H1 (cell line): Measurements from ENCODE around the gene ZSWIM6. TPM values are rescaled to one million over a fixed set of nuclear protein-coding genes. Genes with fewer than 3 reads are reported as not detected.

Experiments
- CTCF ChIA-PET: fragments of 300-600 bp; sonication (Branson Sonifier 250); formaldehyde crosslinking; loops from one replicate; lab custom pipeline; 2021; ENCODE audit not compliant: partially characterized antibody; lab: Charles Lee
- POLR2A ChIA-PET: fragments of 300-600 bp; sonication (Branson Sonifier 250); formaldehyde crosslinking; loops from one replicate; lab custom pipeline; 2021; ENCODE audit warnings: inconsistent platforms; ENCODE audit not compliant: partially characterized antibody; lab: Charles Lee
- DNase-seq, 2 experiments: peaks; one replicate each; pipeline versions ENCODE4 v3.0.0 to v3.0.0-alpha.2; 2010 to 2022; ENCODE audit warnings: low spot score in 2 of 2, low read depth in 1 of 2, mixed read lengths in 1 of 2
- FAIRE-seq: peaks from 2 replicates; lab custom pipeline; 2011; peaks lifted over from hg19 to GRCh38; lab: Jason Lieb, UNC
- H2AFZ ChIP-seq: 2 replicates; pipeline ENCODE4 v1.8.1; 2012; ENCODE audit warnings: low read length, inconsistent platforms
- H2AK5ac ChIP-seq: 2 replicates; pipeline ENCODE4 v1.6.1; 2013; ENCODE audit warnings: low read depth, low read length
- H2BK120ac ChIP-seq: replicated peaks from 2 replicates; pipeline ENCODE3; 2013; ENCODE audit warnings: low read depth, low read length, inconsistent platforms
- H2BK12ac ChIP-seq: 2 replicates; pipeline ENCODE4 v1.6.1; 2013; ENCODE audit warnings: low read depth, low read length
- H2BK15ac ChIP-seq: 2 replicates; pipeline ENCODE4 v1.6.1; 2013; ENCODE audit warnings: low read length
- H2BK20ac ChIP-seq: 2 replicates; pipeline ENCODE4 v1.6.1; 2013; ENCODE audit warnings: low read length
- H2BK5ac ChIP-seq: 2 replicates; pipeline ENCODE4 v1.6.1; 2013; ENCODE audit warnings: low read depth, low read length
- H3K14ac ChIP-seq: 2 replicates; pipeline ENCODE4 v1.6.1; 2013; ENCODE audit warnings: inconsistent platforms; ENCODE audit not compliant: insufficient read length
- H3K18ac ChIP-seq: 2 replicates; pipeline ENCODE4 v1.6.1; 2013; ENCODE audit warnings: low read length; ENCODE audit errors: extremely low read depth
- H3K23ac ChIP-seq: 2 replicates; pipeline ENCODE4 v1.6.1; 2013; ENCODE audit warnings: inconsistent platforms; ENCODE audit not compliant: insufficient read length
- H3K23me2 ChIP-seq: 2 replicates; pipeline ENCODE4 v1.6.1; 2013; ENCODE audit warnings: low read depth, low read length
- H3K27ac ChIP-seq: 2 replicates; pipeline ENCODE4 v1.6.1; 2011; ENCODE audit warnings: low read depth, low read length, inconsistent platforms
- H3K27me3 ChIP-seq, 4 experiments: replicated peaks in 1 of 4; 1 replicate in 1 of 4; 2 replicates in 3 of 4; pipeline versions ENCODE4 v1.6.1 to v1.8.1; 2011 to 2013; ENCODE audit warnings: low read length in 3 of 4, mild to moderate bottlenecking in 3 of 4, inconsistent platforms in 2 of 4, mixed read lengths in 2 of 4, moderate library complexity in 1 of 4; ENCODE audit not compliant: control insufficient read depth in 3 of 4, insufficient read depth in 3 of 4; ENCODE audit errors: extremely low read depth in 1 of 4
- H3K36me3 ChIP-seq, 4 experiments: 2 replicates each; pipeline versions ENCODE4 v1.6.1 to v1.8.1; 2011 to 2013; ENCODE audit warnings: mild to moderate bottlenecking in 4 of 4, low read length in 3 of 4, moderate library complexity in 2 of 4, control low read depth in 1 of 4, inconsistent platforms in 1 of 4; ENCODE audit not compliant: insufficient read depth in 4 of 4, control insufficient read depth in 2 of 4
- H3K4ac ChIP-seq: replicated peaks from 2 replicates; pipeline ENCODE3; 2013; ENCODE audit warnings: low read length, low read depth, mixed read lengths, inconsistent platforms; ENCODE audit not compliant: insufficient read length
- H3K4me1 ChIP-seq, 4 experiments: replicated peaks in 1 of 4; 1 replicate in 1 of 4; 2 replicates in 3 of 4; pipeline versions ENCODE4 v1.6.1 to v1.8.1; 2011 to 2013; ENCODE audit warnings: low read length in 3 of 4, inconsistent platforms in 2 of 4, mixed read lengths in 1 of 4; ENCODE audit not compliant: insufficient read depth in 4 of 4, control insufficient read depth in 3 of 4
- H3K4me2 ChIP-seq, 2 experiments: 2 replicates each; pipeline versions ENCODE4 v1.6.1 to v1.8.1; 2011 to 2013; ENCODE audit warnings: low read depth in 2 of 2, low read length in 2 of 2, control low read depth in 1 of 2, inconsistent platforms in 1 of 2, mild to moderate bottlenecking in 1 of 2; ENCODE audit not compliant: insufficient read depth in 1 of 2
- H3K4me3 ChIP-seq, 4 experiments: fragments of 200-600, 300-600 bp in 1 of 4; sonication (generic), shearing (Covaris generic), sonication (Bioruptor Twin) in 1 of 4; 2 replicates each; pipeline versions ENCODE4 v1.5.1 to v1.8.1; 2011 to 2016; ENCODE audit warnings: low read length in 4 of 4, low read depth in 3 of 4, control low read depth in 2 of 4, inconsistent platforms in 2 of 4, mild to moderate bottlenecking in 2 of 4, mixed read lengths in 1 of 4, moderate library complexity in 1 of 4; ENCODE audit not compliant: insufficient read depth in 2 of 4; ENCODE audit errors: extremely low read depth in 1 of 4
- H3K56ac ChIP-seq: replicated peaks from 2 replicates; pipeline ENCODE3; 2013; ENCODE audit warnings: low read depth, mild to moderate bottlenecking, mixed read lengths, low read length, inconsistent platforms; ENCODE audit not compliant: insufficient read length
- H3K79me1 ChIP-seq: 2 replicates; pipeline ENCODE4 v1.6.1; 2013; ENCODE audit warnings: low read depth, low read length, control low read depth
- H3K79me2 ChIP-seq, 2 experiments: 2 replicates each; pipeline versions ENCODE4 v1.6.1 to v1.8.1; 2012 to 2013; ENCODE audit warnings: low read length in 2 of 2, mild to moderate bottlenecking in 2 of 2, inconsistent platforms in 1 of 2; ENCODE audit not compliant: insufficient read depth in 2 of 2, control insufficient read depth in 1 of 2
- H3K9ac ChIP-seq, 4 experiments: replicated peaks in 1 of 4; 1 replicate in 1 of 4; 2 replicates in 3 of 4; pipeline versions ENCODE4 v1.6.1 to v1.8.1; 2011 to 2013; ENCODE audit warnings: low read depth in 3 of 4, low read length in 3 of 4, control low read depth in 2 of 4, mild to moderate bottlenecking in 2 of 4, moderate library complexity in 2 of 4, inconsistent platforms in 1 of 4; ENCODE audit errors: extremely low read depth in 1 of 4
- H3K9me3 ChIP-seq, 2 experiments: 2 replicates each; pipeline versions ENCODE4 v1.6.1 to v1.8.1; 2012 to 2013; ENCODE audit warnings: mild to moderate bottlenecking in 2 of 2, moderate library complexity in 2 of 2, control low read depth in 1 of 2, inconsistent platforms in 1 of 2, low read depth in 1 of 2, low read length in 1 of 2, mixed read lengths in 1 of 2; ENCODE audit not compliant: insufficient read depth in 2 of 2
- H4K20me1 ChIP-seq, 2 experiments: replicated peaks in 1 of 2; 2 replicates each; pipeline versions ENCODE3 to v1.8.1; 2011 to 2013; ENCODE audit warnings: inconsistent platforms in 2 of 2, low read length in 2 of 2, mild to moderate bottlenecking in 1 of 2; ENCODE audit not compliant: insufficient read depth in 2 of 2, control insufficient read depth in 1 of 2
- H4K5ac ChIP-seq: 2 replicates; pipeline ENCODE4 v1.6.1; 2013; ENCODE audit warnings: low read length, low read depth, mixed read lengths, inconsistent platforms; ENCODE audit not compliant: insufficient read length
- H4K8ac ChIP-seq: 2 replicates; pipeline ENCODE4 v1.8.0; 2013; ENCODE audit warnings: mild to moderate bottlenecking, moderate library complexity, low read length, inconsistent platforms; ENCODE audit not compliant: insufficient read depth; ENCODE audit errors: extremely low read depth
- H4K91ac ChIP-seq: replicated peaks from 2 replicates; pipeline ENCODE3; 2013; ENCODE audit warnings: low read length, mixed read lengths, inconsistent platforms; ENCODE audit not compliant: insufficient read length
- ATF3 ChIP-seq: IDR thresholded peaks from 2 replicates; pipeline ENCODE4 v1.6.1; 2011; ENCODE audit warnings: low read depth, mild to moderate bottlenecking, low read length; ENCODE audit not compliant: insufficient read depth
- BCL11A ChIP-seq, 2 experiments: IDR thresholded peaks; one replicate each; pipeline ENCODE4 v1.6.1; 2011; ENCODE audit warnings: low read depth in 2 of 2, low read length in 2 of 2, mild to moderate bottlenecking in 2 of 2
- BRCA1 ChIP-seq: IDR thresholded peaks from 2 replicates; pipeline ENCODE4 v1.6.1; 2012; ENCODE audit warnings: low read depth, low read length, improper control_type of control experiment
- CBX8 ChIP-seq: fragments of 300-800, 300-1000 bp; sonication (generic); IDR thresholded peaks from 2 replicates; pipeline ENCODE4 v1.7.1; 2016; ENCODE audit warnings: low read depth, low read length, borderline replicate concordance
- CHD2 ChIP-seq: IDR thresholded peaks from 2 replicates; pipeline ENCODE4 v1.6.1; 2012; ENCODE audit warnings: low read length, improper control_type of control experiment
- FOSL1 ChIP-seq: IDR thresholded peaks from 2 replicates; pipeline ENCODE4 v1.6.1; 2011; ENCODE audit warnings: mild to moderate bottlenecking, low read depth, low read length, moderate library complexity; ENCODE audit not compliant: insufficient read depth
- GTF2F1 ChIP-seq: IDR thresholded peaks from 2 replicates; pipeline ENCODE4 v1.6.1; 2012; ENCODE audit warnings: low read depth, low read length, improper control_type of control experiment, borderline replicate concordance
- HDAC2 ChIP-seq, 2 experiments: fragments of 300-600 bp in 1 of 2; sonication (generic) in 1 of 2; IDR thresholded peaks; 2 replicates each; pipeline ENCODE4 v1.6.1; 2011 to 2012; ENCODE audit warnings: low read depth in 2 of 2, low read length in 2 of 2, mild to moderate bottlenecking in 2 of 2, moderate library complexity in 2 of 2, borderline replicate concordance in 1 of 2, inconsistent platforms in 1 of 2
- HDAC6 ChIP-seq: IDR thresholded peaks from one replicate; pipeline ENCODE4 v1.7.1; 2012; ENCODE audit warnings: low read depth, mild to moderate bottlenecking, inconsistent platforms, low read length, moderate library complexity
- PHF8 ChIP-seq: fragments of 200-600 bp; sonication (generic); conservative IDR thresholded peaks from 2 replicates; pipeline ENCODE4 v1.7.1; 2012; ENCODE audit warnings: low read depth, mild to moderate bottlenecking, inconsistent platforms, low read length, moderate library complexity
- POLR2AphosphoS5 ChIP-seq: IDR thresholded peaks from 2 replicates; pipeline ENCODE4 v1.6.1; 2011; ENCODE audit warnings: low read depth, low read length
- RBBP5 ChIP-seq: IDR thresholded peaks from 2 replicates; pipeline ENCODE4 v1.7.1; 2012; ENCODE audit warnings: low read depth, mild to moderate bottlenecking, inconsistent platforms, low read length, moderate library complexity, borderline replicate concordance
- SIN3A ChIP-seq, 2 experiments: IDR thresholded peaks in 1 of 2; conservative IDR thresholded peaks in 1 of 2; 2 replicates each; pipeline ENCODE4 v1.6.1; 2011 to 2012; ENCODE audit warnings: low read length in 2 of 2, improper control_type of control experiment in 1 of 2, low read depth in 1 of 2, mild to moderate bottlenecking in 1 of 2
- SP2 ChIP-seq: IDR thresholded peaks from 2 replicates; pipeline ENCODE4 v1.6.1; 2012; ENCODE audit warnings: mild to moderate bottlenecking, low read length, inconsistent platforms
- TAF7 ChIP-seq: optimal IDR thresholded peaks from 2 replicates; pipeline ENCODE3; 2011; ENCODE audit warnings: low read depth, mild to moderate bottlenecking, inconsistent platforms, low read length, moderate library complexity, borderline replicate concordance
- polyA plus RNA-seq, 7 experiments: library from polyadenylated mRNA; depleted of rRNA in 3 of 7; stranded (reverse) in 5 of 7; unstranded in 2 of 7; fragments of >200 nt in 5 of 7; fragments of 200-250 nt in 2 of 7; gene quantifications; 1 replicate in 5 of 7; 2 replicates in 1 of 7; 4 replicates in 1 of 7; pipeline versions ENCODE4 v1.2.1 to v1.2.3, GENCODE V29; 2011 to 2013; ENCODE audit warnings: missing spikeins in 2 of 7, mixed read lengths in 2 of 7
- total RNA-seq: library from RNA; stranded (reverse); fragmentation: NEBNext Ultra II Directional; extraction: Animal tissue kit (Norgen Biotek cat#: 25700); gene quantifications from 2 replicates; pipeline ENCODE4 v1.2.1, GENCODE V29; 2021

ZSWIM6 gene
- total and polyA plus RNA-seq, 2 of the 8 experiments (the other 6 are each of a cell fraction or from before 2014, with no cell fraction given) = 7.9 to 12.4 TPM

- Histone ChIP-seq H2BK20ac (no peak overlapping the region), H3K27me3 (no peaks in the 10 kb centered on the region), H3K4me2 (no peak overlapping the region), H3K23me2 (no peaks in the 10 kb centered on the region), H4K91ac (no peak overlapping the region), H2BK12ac (no peak overlapping the region), H3K4me3 (no peak overlapping the region), H4K8ac (no peak overlapping the region), H3K9ac (no peak overlapping the region), H3K36me3 (no peaks in the 10 kb centered on the region), H4K5ac (no peak overlapping the region), H3K14ac (no peak overlapping the region), H3K18ac (no peak overlapping the region), H3K79me2 (no peaks in the 10 kb centered on the region), H3K27ac (no peak overlapping the region), H2BK5ac (no peak overlapping the region), H2AFZ (no peak overlapping the region), H3K79me1 (no peaks in the 10 kb centered on the region), H4K20me1 (no peaks in the 10 kb centered on the region), H2BK15ac (no peak overlapping the region), H3K23ac (no peak overlapping the region), H2BK120ac (no peak overlapping the region), H3K56ac (no peak overlapping the region), H3K4me1 (peaks cover 0 to 3% (median 0%) of the 10 kb centered on the region in 4 experiments; a peak in 1 of 7 replicates), H2AK5ac (no peak overlapping the region), H3K4ac (no peak overlapping the region), H3K9me3 (no peaks in the 10 kb centered on the region)
- ChIA-PET CTCF (no interaction called here), POLR2A (interaction anchor here (1.2 to 1.3 kb wide), 2 partner anchors 11 to 47 kb away, joined by 3 to 4 read pairs; partner anchors contain the start of gene ZSWIM6)
- FAIRE-seq (no peak), DNase-seq (no peak)
- TF ChIP-seq CBX8 (no peak), ATF3 (no peak), CHD2 (no peak), HDAC2 (IDR thresholded peaks at IDR 0.05; ENCODE audit: borderline replicate concordance in 1 of 2, low read depth in 2 of 2, low read length in 2 of 2) (no peak), BRCA1 (no peak), TAF7 (no peak), FOSL1 (no peak), SP2 (no peak), GTF2F1 (no peak), RBBP5 (no peak), HDAC6 (no peak), PHF8 (no peak), SIN3A (conservative IDR thresholded peaks at IDR 0.05 in 1 of 2, IDR thresholded peaks at IDR 0.05 in 1 of 2; ENCODE audit: low read depth in 1 of 2, low read length in 2 of 2) (no peak), BCL11A (IDR thresholded peaks at IDR 0.05; ENCODE audit: low read depth in 2 of 2, low read length in 2 of 2) (no peak), POLR2AphosphoS5 (no peak)
These were observed 46.5 kb upstream of the ZSWIM6 start for GRCh38 chr5:61285531-61285930.
